HFF-Myc (cell line): ENCODE data around the gene SIL1.

ENCODE experiments used
- DNase-seq: peaks from one replicate; pipeline ENCODE4 v3.0.0-alpha.2; 2011; ENCODE audit warnings: low read depth; ENCODE audit errors: extremely low read depth
- H3K4me3 ChIP-seq: replicated peaks from 2 replicates; pipeline ENCODE4 v1.5.1; 2011; ENCODE audit warnings: low read depth, mild to moderate bottlenecking, control low read depth, low read length
- CTCF ChIP-seq: IDR thresholded peaks from 2 replicates; pipeline ENCODE4 v1.5.1; 2012; ENCODE audit warnings: mild to moderate bottlenecking, low read depth, low read length, control low read depth; ENCODE audit errors: missing control alignments

SIL1 gene

GRCh38 chr5:138964647-138965201 is 233.4 kb downstream of the SIL1 start:
- no peak for DNase-seq
- no peak for TF ChIP-seq CTCF
- no peak overlapping the region for H3K4me3 ChIP-seq

GRCh38 chr5:138963763-138964371 is 234.3 kb downstream of the SIL1 start:
- TF ChIP-seq CTCF, result no peak
- no peak for DNase-seq
- no peak overlapping the region for H3K4me3 ChIP-seq

GRCh38 chr5:138962614-138963370 is 235.4 kb downstream of the SIL1 start:
- H3K4me3 ChIP-seq, result no peak overlapping the region
- TF ChIP-seq CTCF, result no peak
- no peak for DNase-seq

- TF ChIP-seq CTCF, result no peak
- no peak for DNase-seq
- no peak overlapping the region for H3K4me3 ChIP-seq
Observed at GRCh38 chr5:138961729-138962128, 236.4 kb downstream of the SIL1 start.

- no peak for DNase-seq
- TF ChIP-seq CTCF, result no peak
- no peak overlapping the region for H3K4me3 ChIP-seq
Observed at GRCh38 chr5:138961221-138961620, 236.9 kb downstream of the SIL1 start.

GRCh38 chr5:138960145-138960692 is 237.9 kb downstream of the SIL1 start:
- no peak overlapping the region for H3K4me3 ChIP-seq
- TF ChIP-seq CTCF, result no peak
- DNase-seq, result no peak
